Ecto neural progenitor cell (in vitro differentiated cells): Measurements from ENCODE around the gene DXO.

ENCODE experiments used
- DNase-seq: peaks from one replicate; pipeline ENCODE4 v3.0.0-alpha.2; 2018; ENCODE audit warnings: low spot score

DXO gene

DNA sequence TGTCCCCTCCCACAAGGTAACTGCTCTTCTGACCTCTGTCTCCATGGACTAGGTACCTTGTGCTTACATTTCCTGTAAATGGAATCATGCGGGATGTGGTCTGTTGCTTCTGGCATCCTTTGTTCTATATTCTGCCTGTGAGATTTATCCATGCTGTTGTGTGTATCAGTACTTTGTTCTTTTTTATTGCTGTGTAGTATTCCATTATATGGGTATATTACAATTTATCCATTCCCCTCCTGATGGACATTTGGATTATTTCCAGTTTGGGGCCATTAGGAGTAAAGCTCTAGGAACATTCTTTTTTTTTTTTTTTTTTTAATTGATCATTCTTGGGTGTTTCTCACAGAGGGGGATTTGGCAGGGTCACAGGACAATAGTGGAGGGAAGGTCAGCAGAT, 41.0 kb downstream of the DXO start:
- no peak for DNase-seq

DNA sequence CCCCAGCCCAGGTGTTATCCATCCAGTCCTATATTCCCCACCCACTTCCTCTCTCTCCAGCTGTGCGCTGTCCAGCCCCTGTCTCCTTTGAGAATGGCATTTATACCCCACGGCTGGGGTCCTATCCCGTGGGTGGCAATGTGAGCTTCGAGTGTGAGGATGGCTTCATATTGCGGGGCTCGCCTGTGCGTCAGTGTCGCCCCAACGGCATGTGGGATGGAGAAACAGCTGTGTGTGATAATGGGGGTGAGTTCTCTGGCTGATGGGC, 43.3 kb downstream of the DXO start:
- DNase-seq, result no peak

GRCh38 chr6:31927863-31928671, 43.9 kb downstream of the DXO start:
- DNase-seq, result no peak

- DNase-seq, result no peak
Observed at GRCh38 chr6:31927242-31927862, 44.6 kb downstream of the DXO start, which contains the start of gene C2. Gene C2 (plus strand): TSS chr6:31927717. CDS start chr6:31927753, 36 bp downstream.

- no peak for DNase-seq
Observed at GRCh38 chr6:31922942-31923341, 49.0 kb downstream of the DXO start.

DNA sequence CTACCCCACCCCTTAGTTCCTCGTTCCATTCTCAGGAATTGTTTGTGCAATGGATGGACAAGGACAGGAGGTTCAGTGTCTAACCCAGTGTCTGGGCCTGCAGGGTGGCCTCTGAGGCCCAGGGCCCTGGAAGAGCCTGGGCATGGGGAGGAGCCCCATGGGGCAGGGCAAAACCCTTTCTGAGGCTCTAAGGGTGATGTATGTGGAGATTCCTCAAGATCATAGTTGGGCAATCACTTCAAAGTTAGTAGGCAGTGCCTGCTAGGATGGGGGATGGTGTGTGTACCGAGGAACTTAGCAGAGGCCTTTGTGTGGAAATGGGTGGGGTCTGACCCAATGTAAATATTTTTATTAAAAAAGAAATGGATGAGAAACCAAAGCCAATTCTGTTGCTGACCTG, 51.1 kb downstream of the DXO start:
- no peak for DNase-seq
